Measurements from ENCODE around the gene SUPV3L1.

The SUPV3L1 gene

GRCh38 chr10:69254877-69255276 is 74.8 kb downstream of the SUPV3L1 start:
- no peak for DNase-seq
